Raji (cell line): ENCODE data around the gene SAG.
A peak's percentile ranks its signal among the peaks of the same experiment; 100 is the strongest.

Source experiments
- POLR2A ChIP-seq: IDR thresholded peaks from 2 replicates; pipeline ENCODE4 v1.6.1; 2011; ENCODE audit warnings: low read depth, low read length, control low read depth; ENCODE audit not compliant: insufficient read depth

The SAG gene

GRCh38 chr2:233312874-233313273 lies 5.3 kb downstream of the SAG start:
- TF ChIP-seq POLR2A, result no peak

GRCh38 chr2:233314180-233314925 lies 6.7 kb downstream of the SAG start:
- no peak for TF ChIP-seq POLR2A

GRCh38 chr2:233317196-233317943 lies 9.8 kb downstream of the SAG start:
- no peak for TF ChIP-seq POLR2A

- TF ChIP-seq POLR2A, result no peak
Measured at GRCh38 chr2:233319256-233319655, 11.6 kb downstream of the SAG start.

- TF ChIP-seq POLR2A, result no peak
Measured at GRCh38 chr2:233320470-233320869, 12.9 kb downstream of the SAG start.

- no peak for TF ChIP-seq POLR2A
Measured at GRCh38 chr2:233321166-233321565, 13.6 kb downstream of the SAG start.

GRCh38 chr2:233323851-233324250 lies 16.2 kb downstream of the SAG start:
- no peak for TF ChIP-seq POLR2A

GRCh38 chr2:233325256-233325655 lies 17.6 kb downstream of the SAG start:
- TF ChIP-seq POLR2A, result no peak

- TF ChIP-seq POLR2A, result no peak
Measured at GRCh38 chr2:233325814-233326213, 18.2 kb downstream of the SAG start.

- no peak for TF ChIP-seq POLR2A
Measured at GRCh38 chr2:233326500-233326899, 18.9 kb downstream of the SAG start.

GRCh38 chr2:233328922-233329321 lies 21.3 kb downstream of the SAG start:
- no peak for TF ChIP-seq POLR2A

GRCh38 chr2:233329489-233330135 lies 22.0 kb downstream of the SAG start:
- no peak for TF ChIP-seq POLR2A

- peak; percentile 37; the same call in 1 of the 2 replicates for TF ChIP-seq POLR2A
Measured at GRCh38 chr2:233331536-233331935, 23.9 kb downstream of the SAG start.

GRCh38 chr2:233332125-233332524 lies 24.5 kb downstream of the SAG start:
- TF ChIP-seq POLR2A, result no peak

- no peak for TF ChIP-seq POLR2A
Measured at GRCh38 chr2:233334915-233335314, 27.3 kb downstream of the SAG start.

GRCh38 chr2:233336541-233336940 lies 28.9 kb downstream of the SAG start:
- TF ChIP-seq POLR2A, result no peak
